Measurements from ENCODE around the gene FNDC11.
A peak's percentile ranks its signal among the peaks of the same experiment; 100 is the strongest.

Gene FNDC11

GRCh38 chr20:63536241-63536977, 17.6 kb upstream of the FNDC11 start:
- no peak overlapping the region for H3K4me3 ChIP-seq (ENCODE audit: control insufficient read depth, low read depth, low read length)
- no peak for TF ChIP-seq CTCF (IDR thresholded peaks at IDR 0.05; ENCODE audit: control insufficient read depth, insufficient read depth, low read depth, low read length, missing control alignments)
- DNase-seq (ENCODE audit: low read depth): no peak

- TF ChIP-seq CTCF (IDR thresholded peaks at IDR 0.05; ENCODE audit: control insufficient read depth, insufficient read depth, low read depth, low read length, missing control alignments): no peak
- no peak for DNase-seq (ENCODE audit: low read depth)
- peak within 1 kb of the TSS; percentile 26 for H3K4me3 ChIP-seq (ENCODE audit: control insufficient read depth, low read depth, low read length)
Measured at GRCh38 chr20:63536997-63537524, 16.9 kb upstream of the FNDC11 start, which contains the start of gene PTK6. Gene PTK6, minus strand, starts transcription at chr20:63537376. Its CDS starts 62 bp downstream, at chr20:63537314.

GRCh38 chr20:63537525-63538203, 16.3 kb upstream of the FNDC11 start:
- DNase-seq (ENCODE audit: low read depth): peak; percentile 47
- peak; percentile 95 for TF ChIP-seq CTCF (IDR thresholded peaks at IDR 0.05; ENCODE audit: control insufficient read depth, insufficient read depth, low read depth, low read length, missing control alignments)
- peak overlapping the region; percentile 26 for H3K4me3 ChIP-seq (ENCODE audit: control insufficient read depth, low read depth, low read length)

- H3K4me3 ChIP-seq (ENCODE audit: control insufficient read depth, low read depth, low read length): peak overlapping the region; percentile 26
- no peak for TF ChIP-seq CTCF (IDR thresholded peaks at IDR 0.05; ENCODE audit: control insufficient read depth, insufficient read depth, low read depth, low read length, missing control alignments)
- DNase-seq (ENCODE audit: low read depth): no peak
Measured at GRCh38 chr20:63538204-63539091, 15.5 kb upstream of the FNDC11 start.

- no peak for TF ChIP-seq CTCF (IDR thresholded peaks at IDR 0.05; ENCODE audit: control insufficient read depth, insufficient read depth, low read depth, low read length, missing control alignments)
- no peak overlapping the region for H3K4me3 ChIP-seq (ENCODE audit: control insufficient read depth, low read depth, low read length)
- DNase-seq (ENCODE audit: low read depth): no peak
Measured at GRCh38 chr20:63539092-63539430, 14.9 kb upstream of the FNDC11 start.

Data from AG09309 (cell line).